Activated T-cell treated with anti-CD3 and anti-CD28 coated beads for 4 hours (primary cell): Measurements from ENCODE around the gene CMIP.
"Not testable (repeated sequence)": the region's sequence is repeated elsewhere in the genome, so short reads cannot be mapped to it uniquely, and the experiment has no call there.

ENCODE experiments used
- DNase-seq: peaks from one replicate; pipeline ENCODE4 v3.0.0-alpha.2; 2020

CMIP gene

GRCh38 chr16:81572386-81573144 is 128.0 kb downstream of the CMIP start:
- DNase-seq, result no peak

GRCh38 chr16:81573533-81574020 is 129.0 kb downstream of the CMIP start:
- DNase-seq, result no peak

GRCh38 chr16:81574168-81574567 is 129.6 kb downstream of the CMIP start:
- no peak for DNase-seq

- no peak for DNase-seq
Measured at GRCh38 chr16:81575307-81575706, 130.7 kb downstream of the CMIP start.

- no peak for DNase-seq
Measured at GRCh38 chr16:81575834-81576233, 131.2 kb downstream of the CMIP start.

DNA sequence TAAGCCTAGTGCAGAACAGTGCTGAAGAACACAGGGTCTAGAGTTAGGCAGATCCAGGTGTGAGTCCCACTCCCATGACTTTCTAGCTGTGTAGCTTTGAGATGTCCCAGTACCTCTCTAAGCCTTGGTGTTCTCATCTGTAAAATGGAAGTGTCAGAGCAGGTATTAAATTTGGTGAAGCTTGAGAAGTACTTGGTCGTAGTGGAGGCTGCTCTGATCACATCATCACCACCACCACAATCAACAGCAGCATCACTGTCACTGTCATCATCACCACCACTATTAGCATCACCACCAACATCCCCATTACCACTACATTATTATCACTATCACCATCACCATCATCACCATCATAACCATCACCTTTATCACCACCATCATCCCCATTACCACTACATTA is 132.1 kb downstream of the CMIP start:
- no peak for DNase-seq

- DNase-seq, result not testable (repeated sequence)
Measured at GRCh38 chr16:81577272-81577671, 132.7 kb downstream of the CMIP start.

GRCh38 chr16:81578076-81578475 is 133.5 kb downstream of the CMIP start:
- DNase-seq, result no peak

- no peak for DNase-seq
Measured at GRCh38 chr16:81578636-81579413, 134.2 kb downstream of the CMIP start.

GRCh38 chr16:81581107-81581506 is 136.5 kb downstream of the CMIP start:
- DNase-seq, result no peak

DNA sequence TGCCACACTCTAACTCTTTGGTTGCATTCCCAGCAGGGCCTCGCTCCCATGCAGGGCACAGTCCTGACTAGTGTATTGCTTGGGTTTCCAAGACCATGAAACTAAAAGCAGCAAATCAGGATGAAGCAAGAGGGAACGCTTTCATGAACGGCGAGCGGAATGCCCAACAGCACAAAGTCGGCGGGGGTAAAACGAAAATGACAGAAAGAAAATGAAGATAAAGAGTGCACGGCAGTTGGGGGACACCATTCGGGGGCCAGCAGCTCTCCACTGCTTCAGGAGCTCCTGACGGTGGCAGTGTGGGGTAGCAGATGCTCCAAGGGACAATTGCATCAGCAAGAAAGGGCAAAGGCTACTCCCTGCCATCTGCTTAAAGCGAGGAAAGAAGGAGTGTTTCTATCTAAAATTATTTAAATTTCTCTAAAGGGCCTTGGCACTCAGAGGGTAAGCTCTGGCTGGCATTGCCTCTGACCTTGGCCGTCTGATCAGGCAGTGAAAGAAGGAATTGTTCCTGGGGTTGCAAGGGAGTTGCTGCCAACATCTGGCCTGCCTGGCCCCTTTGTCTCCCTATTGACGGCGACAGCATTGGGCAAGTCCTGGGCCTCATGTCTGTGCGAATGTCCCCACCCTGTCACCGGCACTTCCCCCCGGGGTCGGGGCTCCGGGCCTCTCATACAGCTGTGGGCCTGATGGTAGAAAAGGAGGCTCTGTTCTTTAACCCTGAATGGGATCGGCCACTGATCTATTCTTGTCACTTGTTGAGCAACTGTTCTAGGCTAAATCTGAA is 138.2 kb downstream of the CMIP start:
- DNase-seq, result no peak

GRCh38 chr16:81583893-81584631 is 139.5 kb downstream of the CMIP start:
- no peak for DNase-seq

DNA sequence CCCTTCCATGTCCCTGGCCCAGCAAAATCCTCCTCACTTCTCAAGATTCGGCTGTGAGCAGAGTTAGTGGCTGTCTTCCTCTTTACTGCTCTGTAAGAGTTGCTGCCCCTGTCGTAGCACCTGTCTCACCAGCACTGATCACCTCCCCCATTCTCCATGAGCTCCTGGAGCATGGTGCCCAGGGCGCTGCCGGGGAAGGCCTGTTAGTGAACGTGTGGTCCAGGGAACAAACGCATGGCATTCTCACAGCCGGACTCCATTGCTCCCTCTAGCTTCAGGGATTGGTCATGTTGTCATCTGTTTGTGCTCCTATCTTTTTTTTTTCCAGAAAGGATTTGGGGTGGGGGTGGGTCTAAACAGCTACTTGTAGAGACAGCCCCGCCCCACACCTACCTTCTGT is 141.2 kb downstream of the CMIP start:
- DNase-seq, result no peak

DNA sequence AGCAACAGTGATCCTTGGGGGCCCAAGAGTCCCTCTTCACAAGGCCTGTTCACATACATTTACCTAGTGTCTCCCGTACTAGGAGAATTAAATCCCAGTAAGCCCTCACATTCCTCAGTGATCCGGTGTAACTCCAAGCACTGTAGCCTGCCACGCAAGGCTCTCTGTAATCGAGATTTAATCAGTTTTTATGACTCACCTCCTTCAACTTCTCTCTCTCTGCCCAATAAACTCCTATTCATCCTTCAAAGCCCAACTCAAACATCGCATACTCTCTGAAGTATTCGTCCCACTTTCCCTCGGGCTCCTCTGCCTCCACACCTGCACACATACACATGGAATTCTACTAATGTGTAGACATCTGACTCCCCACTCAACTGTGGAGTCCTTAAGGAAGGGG is 141.8 kb downstream of the CMIP start:
- DNase-seq, result no peak

DNA sequence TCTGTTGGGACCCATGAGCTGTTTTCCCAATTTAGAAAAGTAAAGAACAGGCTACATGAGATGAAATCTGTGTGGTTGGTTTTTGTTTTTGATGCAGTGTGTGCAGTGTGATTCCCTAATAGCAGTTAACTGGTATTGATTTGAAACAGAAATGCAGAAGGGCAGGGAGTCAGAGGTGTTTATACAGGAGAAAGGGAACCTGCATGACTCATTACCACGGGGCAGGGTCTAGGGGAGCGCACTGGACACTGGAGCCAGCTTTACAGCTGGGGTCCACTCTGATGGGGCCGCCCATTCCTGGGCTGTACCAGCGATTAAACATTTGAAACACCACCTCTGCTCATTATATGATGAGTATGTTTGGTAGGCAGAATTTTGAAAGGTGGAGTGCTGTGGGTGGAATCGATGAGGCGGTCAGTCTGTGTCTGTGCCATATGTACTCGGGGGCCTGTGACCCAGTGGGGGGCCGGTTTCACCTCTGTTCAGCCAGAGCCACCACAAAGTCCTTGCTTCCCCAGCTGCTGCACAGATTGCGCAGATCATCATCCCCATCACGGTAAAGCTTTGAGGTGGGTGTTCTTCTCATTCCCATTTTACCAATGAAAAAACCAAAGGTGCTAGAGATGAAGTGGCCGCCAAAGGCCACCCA is 142.5 kb downstream of the CMIP start:
- DNase-seq, result no peak

DNA sequence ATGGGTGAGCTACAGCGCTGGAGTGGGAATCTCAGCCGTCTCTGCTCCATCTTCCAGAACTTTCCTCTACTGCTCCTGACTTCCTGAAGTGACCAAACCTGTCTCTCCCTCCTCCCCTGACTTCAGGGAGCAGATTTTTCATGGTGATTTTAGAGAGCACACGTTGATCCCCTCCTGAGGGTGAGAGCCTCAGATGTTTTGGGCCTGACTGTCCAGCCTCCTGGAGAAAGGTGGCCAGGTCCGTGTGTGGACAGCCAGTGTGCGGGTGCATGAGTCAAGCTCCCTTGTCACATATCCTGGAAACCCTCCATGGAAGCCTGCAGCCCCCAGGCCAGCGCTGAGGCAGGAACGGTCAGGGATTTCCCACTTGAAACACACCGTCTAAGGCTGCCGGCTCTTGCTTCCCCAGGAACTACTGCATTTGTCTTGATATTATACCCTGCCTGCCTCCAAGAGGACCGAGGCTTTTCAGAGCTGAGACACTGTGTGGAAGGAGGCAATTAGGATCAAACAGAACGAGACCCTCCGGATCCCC is 143.1 kb downstream of the CMIP start:
- DNase-seq, result no peak

DNA sequence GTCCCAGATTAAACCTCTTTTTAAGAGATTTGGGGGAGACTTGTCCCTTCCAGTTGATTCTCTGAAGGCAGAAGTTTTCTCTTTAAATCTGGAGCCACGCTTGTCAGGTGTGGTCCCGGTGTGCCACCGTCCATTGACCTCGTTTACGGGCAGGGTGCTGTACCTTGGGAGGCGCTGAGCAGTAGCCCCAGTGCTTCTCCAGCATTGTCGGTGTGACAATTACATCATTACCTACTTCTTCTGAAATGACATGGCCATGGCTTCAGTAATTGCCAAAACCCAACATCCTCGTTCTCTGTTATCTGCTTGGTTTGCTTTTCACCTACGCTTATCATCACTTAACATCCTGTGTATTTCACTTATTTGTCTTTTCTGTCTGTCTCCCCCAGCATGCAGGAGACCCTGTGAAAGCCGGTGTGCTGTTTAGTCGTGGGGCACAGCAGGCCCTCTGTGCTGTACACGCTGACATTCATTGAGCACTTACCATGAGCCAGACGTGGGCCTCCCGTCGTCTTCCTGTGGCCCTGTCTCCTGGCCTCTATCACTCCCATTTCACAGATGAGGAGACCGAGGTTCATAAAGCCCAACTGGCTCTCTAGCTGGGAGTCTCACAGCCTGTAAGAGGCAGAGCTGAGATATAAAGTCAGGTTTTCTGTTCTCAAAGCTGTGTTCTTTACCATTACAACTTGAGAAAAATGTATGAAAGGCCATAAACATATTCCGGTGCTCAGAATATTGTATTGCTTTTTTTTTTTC is 143.9 kb downstream of the CMIP start:
- DNase-seq, result no peak

- no peak for DNase-seq
Measured at GRCh38 chr16:81589975-81590650, 145.5 kb downstream of the CMIP start.

DNA sequence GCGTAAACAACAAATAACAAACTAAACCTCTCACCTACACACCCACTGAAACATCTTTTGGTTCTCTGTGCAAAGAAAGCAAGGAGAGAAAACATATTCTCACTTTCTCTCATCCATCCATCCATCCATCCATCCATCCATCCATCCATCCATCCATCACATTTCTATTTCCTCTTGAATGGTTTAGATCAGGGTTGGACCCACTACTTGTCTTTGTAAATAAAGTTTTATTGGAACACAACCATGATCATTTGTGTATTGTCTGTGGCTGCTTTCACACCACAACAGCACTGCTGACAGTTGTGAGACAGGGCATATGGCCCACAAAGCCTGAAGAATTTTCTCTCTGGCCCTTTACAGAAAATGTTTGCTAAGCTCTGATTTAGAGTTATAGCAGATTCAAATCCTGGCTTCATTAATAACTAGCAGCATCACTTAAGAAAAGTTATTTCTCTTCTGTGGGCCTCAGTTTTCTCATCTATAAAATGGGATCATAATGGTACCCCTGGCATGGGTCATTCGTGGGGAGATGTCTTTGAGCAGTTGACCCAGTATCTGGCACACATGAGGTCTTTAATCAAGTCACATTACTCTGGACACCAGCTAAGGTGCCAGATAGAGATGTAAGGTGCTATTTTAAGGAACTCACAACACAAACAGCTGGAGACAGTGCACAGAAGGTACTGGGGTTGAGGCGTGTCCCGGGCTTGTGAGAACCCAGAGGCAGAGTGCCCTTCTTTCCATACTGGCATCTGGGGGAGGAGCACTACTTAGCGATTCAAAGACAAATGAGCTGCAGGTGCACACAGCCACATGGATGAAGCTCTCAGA is 146.3 kb downstream of the CMIP start:
- DNase-seq, result no peak

- no peak for DNase-seq
Measured at GRCh38 chr16:81591545-81591870, 146.9 kb downstream of the CMIP start.
